T-helper 1 cell treated with Interleukin-12 subunit alpha and Interleukin-12 subunit beta and Interleukin-4 antibody, amounts not matched to agents 30 μg/mL and 1 μg/mL, for 36 hours (primary cell): ENCODE data around the gene PRR33.

ENCODE experiments used
- H3K27ac Mint-ChIP-seq: one replicate; pipeline ENCODE4 v1.8.0; 2021; ENCODE audit warnings: mild to moderate bottlenecking, mixed read lengths
- H3K27me3 Mint-ChIP-seq: one replicate; pipeline ENCODE4 v1.8.0; 2021; ENCODE audit warnings: low read depth, mixed read lengths
- H3K36me3 Mint-ChIP-seq: one replicate; pipeline ENCODE4 v1.8.0; 2021; ENCODE audit warnings: low read depth, mixed read lengths
- H3K4me1 Mint-ChIP-seq: one replicate; pipeline ENCODE4 v1.8.0; 2021; ENCODE audit warnings: low read depth, mixed read lengths
- H3K4me3 Mint-ChIP-seq: one replicate; pipeline ENCODE4 v1.8.0; 2021; ENCODE audit warnings: mild to moderate bottlenecking, moderate library complexity, mixed read lengths
- H3K9me3 Mint-ChIP-seq: one replicate; pipeline ENCODE4 v1.8.0; 2021; ENCODE audit warnings: mixed read lengths

Gene PRR33

GRCh38 chr11:1853376-1854131, 38.1 kb downstream of the PRR33 start:
- Mint-ChIP-seq H3K27ac (peak overlapping the region; percentile 91), H3K27me3 (no peaks in the 10 kb centered on the region), H3K36me3 (peaks cover 9% of the 10 kb centered on the region), H3K4me3 (peak overlapping the region; percentile 99), H3K9me3 (no peaks in the 10 kb centered on the region), H3K4me1 (peaks cover 31% of the 10 kb centered on the region)

- no peaks in the 10 kb centered on the region for H3K9me3 Mint-ChIP-seq
- H3K4me3 Mint-ChIP-seq: peak within 1 kb of the TSS; percentile 99
- no peaks in the 10 kb centered on the region for H3K27me3 Mint-ChIP-seq
- H3K4me1 Mint-ChIP-seq: peaks cover 31% of the 10 kb centered on the region
- H3K27ac Mint-ChIP-seq: peak within 1 kb of the TSS; percentile 91
- H3K36me3 Mint-ChIP-seq: peaks cover 9% of the 10 kb centered on the region
Measured at GRCh38 chr11:1852877-1853276, 38.8 kb downstream of the PRR33 start, which contains the start of gene LSP1. LSP1 (plus strand) TSS chr11:1853084; CDS start chr11:1853145, 61 bp downstream.

GRCh38 chr11:1852271-1852876, 39.3 kb downstream of the PRR33 start:
- Mint-ChIP-seq H3K27ac (peak overlapping the region; percentile 91), H3K4me3 (peak overlapping the region; percentile 99), H3K36me3 (peaks cover 9% of the 10 kb centered on the region), H3K27me3 (no peaks in the 10 kb centered on the region), H3K9me3 (no peaks in the 10 kb centered on the region), H3K4me1 (peaks cover 32% of the 10 kb centered on the region)

- H3K27me3 Mint-ChIP-seq: no peaks in the 10 kb centered on the region
- H3K4me1 Mint-ChIP-seq: peaks cover 33% of the 10 kb centered on the region
- H3K9me3 Mint-ChIP-seq: no peaks in the 10 kb centered on the region
- peak overlapping the region; percentile 99 for H3K4me3 Mint-ChIP-seq
- peak overlapping the region; percentile 91 for H3K27ac Mint-ChIP-seq
- H3K36me3 Mint-ChIP-seq: peaks cover 9% of the 10 kb centered on the region
Measured at GRCh38 chr11:1851468-1852180, 40.1 kb downstream of the PRR33 start.

GRCh38 chr11:1848640-1849430, 42.9 kb downstream of the PRR33 start:
- Mint-ChIP-seq H3K4me3 (no peak overlapping the region), H3K27ac (peak overlapping the region; percentile 34)

GRCh38 chr11:1847926-1848639, 43.6 kb downstream of the PRR33 start:
- Mint-ChIP-seq H3K9me3 (no peaks in the 10 kb centered on the region), H3K36me3 (peaks cover 3% of the 10 kb centered on the region), H3K4me1 (peaks cover 52% of the 10 kb centered on the region), H3K27ac (peak overlapping the region; percentile 21), H3K4me3 (no peak overlapping the region), H3K27me3 (peaks cover 8% of the 10 kb centered on the region)

More at GRCh38 chr11:1848640-1849430, 42.9 kb downstream of the PRR33 start:
- peaks cover 8% of the 10 kb centered on the region for H3K27me3 Mint-ChIP-seq
- no peaks in the 10 kb centered on the region for H3K9me3 Mint-ChIP-seq
- peaks cover 4% of the 10 kb centered on the region for H3K36me3 Mint-ChIP-seq
- peaks cover 45% of the 10 kb centered on the region for H3K4me1 Mint-ChIP-seq

- Mint-ChIP-seq H3K4me3 (no peak overlapping the region), H3K9me3 (no peaks in the 10 kb centered on the region), H3K36me3 (no peaks in the 10 kb centered on the region), H3K4me1 (peaks cover 43% of the 10 kb centered on the region), H3K27ac (peak overlapping the region; percentile 60), H3K27me3 (peaks cover 8% of the 10 kb centered on the region)
Measured at GRCh38 chr11:1847006-1847735, 44.5 kb downstream of the PRR33 start.

- H3K27me3 Mint-ChIP-seq: peaks cover 8% of the 10 kb centered on the region
- H3K9me3 Mint-ChIP-seq: no peaks in the 10 kb centered on the region
- H3K27ac Mint-ChIP-seq: no peak overlapping the region
- H3K36me3 Mint-ChIP-seq: no peaks in the 10 kb centered on the region
- H3K4me1 Mint-ChIP-seq: peaks cover 40% of the 10 kb centered on the region
- H3K4me3 Mint-ChIP-seq: no peak overlapping the region
Measured at GRCh38 chr11:1846453-1846932, 45.2 kb downstream of the PRR33 start.

- H3K4me3 Mint-ChIP-seq: peak overlapping the region; percentile 74
- H3K27ac Mint-ChIP-seq: peak overlapping the region; percentile 88
- no peaks in the 10 kb centered on the region for H3K9me3 Mint-ChIP-seq
- peaks cover 36% of the 10 kb centered on the region for H3K4me1 Mint-ChIP-seq
- H3K27me3 Mint-ChIP-seq: peaks cover 8% of the 10 kb centered on the region
- H3K36me3 Mint-ChIP-seq: no peaks in the 10 kb centered on the region
Measured at GRCh38 chr11:1845561-1846452, 45.9 kb downstream of the PRR33 start.

- peak overlapping the region; percentile 88 for H3K27ac Mint-ChIP-seq
- peak overlapping the region; percentile 74 for H3K4me3 Mint-ChIP-seq
- no peaks in the 10 kb centered on the region for H3K9me3 Mint-ChIP-seq
- H3K27me3 Mint-ChIP-seq: peaks cover 8% of the 10 kb centered on the region
- peaks cover 29% of the 10 kb centered on the region for H3K4me1 Mint-ChIP-seq
- no peaks in the 10 kb centered on the region for H3K36me3 Mint-ChIP-seq
Measured at GRCh38 chr11:1845095-1845429, 46.6 kb downstream of the PRR33 start.

- Mint-ChIP-seq H3K27me3 (peaks cover 8% of the 10 kb centered on the region), H3K36me3 (no peaks in the 10 kb centered on the region), H3K4me3 (peak overlapping the region; percentile 74), H3K27ac (peak overlapping the region; percentile 88), H3K4me1 (peaks cover 30% of the 10 kb centered on the region), H3K9me3 (no peaks in the 10 kb centered on the region)
Measured at GRCh38 chr11:1844221-1845094, 47.2 kb downstream of the PRR33 start.

GRCh38 chr11:1843796-1844195, 47.9 kb downstream of the PRR33 start:
- Mint-ChIP-seq H3K4me3 (no peak overlapping the region), H3K36me3 (no peaks in the 10 kb centered on the region), H3K9me3 (no peaks in the 10 kb centered on the region), H3K27ac (peak overlapping the region; percentile 88), H3K4me1 (peaks cover 29% of the 10 kb centered on the region), H3K27me3 (peaks cover 8% of the 10 kb centered on the region)
